ENCODE results near the gene CHRM2. TPM values are rescaled to one million over a fixed set of nuclear protein-coding genes. Genes with fewer than 3 reads are reported as not detected.

Gene CHRM2
- total RNA-seq, 2 donors from 2014 or later, result not detected

DNA sequence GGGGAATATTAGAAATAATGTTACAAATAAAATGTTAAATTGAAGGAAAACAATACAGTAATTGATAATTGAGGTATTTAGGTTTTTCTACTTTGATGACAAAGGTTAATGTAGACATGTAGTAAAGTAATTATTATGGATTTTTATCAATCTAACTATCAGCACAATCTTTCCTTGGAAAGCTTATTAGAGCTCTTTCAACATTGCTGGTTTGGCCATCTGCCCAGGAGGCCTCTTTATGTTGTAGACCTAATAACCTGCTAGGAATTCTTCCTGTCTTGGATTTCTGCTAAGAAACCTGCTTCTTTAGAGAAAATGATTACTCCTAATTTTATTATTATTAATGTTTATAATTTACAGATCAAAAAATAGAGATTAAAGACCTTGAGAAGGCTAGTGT, 78.9 kb downstream of the CHRM2 start:
- intact Hi-C loops (cut with DNase I), result no loop called here

DNA sequence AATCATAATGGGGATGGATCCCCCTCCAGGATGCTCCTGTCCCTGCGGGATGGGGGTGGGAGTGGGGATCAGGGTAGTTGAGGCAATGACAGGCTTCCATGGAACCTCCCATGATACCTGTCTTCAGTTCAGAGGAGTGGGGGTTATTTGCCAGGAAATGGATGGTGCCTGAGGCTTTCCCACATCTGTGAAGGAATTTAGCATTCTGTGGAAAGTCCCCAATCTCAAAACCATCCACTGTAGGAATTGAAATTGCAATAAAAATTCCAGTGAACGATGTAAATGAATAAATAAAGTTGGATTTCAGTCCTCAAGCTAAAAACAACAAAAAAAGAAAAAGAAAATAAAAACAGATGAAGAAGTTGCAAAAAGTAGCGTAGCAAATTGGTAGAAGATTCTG, 81.9 kb downstream of the CHRM2 start:
- DNase-seq (ENCODE audit: low spot score), result no peak
- intact Hi-C loops (cut with DNase I), result no loop called here

More for the DNA sequence above, 78.9 kb downstream of the CHRM2 start:
- no peak for DNase-seq (ENCODE audit: low spot score)

DNA sequence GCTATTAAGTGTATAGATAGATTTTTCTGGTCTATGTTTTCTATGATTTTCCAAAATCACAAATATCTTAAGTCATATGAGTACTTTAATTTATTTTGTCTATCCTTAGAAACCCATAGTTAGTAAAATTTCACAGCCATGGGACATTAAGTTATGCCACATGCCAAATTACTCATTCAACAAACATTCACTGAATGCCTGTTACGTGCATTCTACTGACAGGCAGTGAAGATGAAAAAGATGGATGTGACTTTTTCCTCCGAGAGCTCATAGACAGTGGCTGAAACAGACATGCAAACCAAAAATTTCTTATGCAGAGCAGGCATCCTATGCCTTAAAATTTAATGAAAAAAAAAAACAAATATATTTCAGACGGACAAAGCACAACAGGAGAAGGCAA, 84.9 kb downstream of the CHRM2 start:
- intact Hi-C loops (cut with DNase I), result no loop called here
- no peak for DNase-seq (ENCODE audit: low spot score)

DNA sequence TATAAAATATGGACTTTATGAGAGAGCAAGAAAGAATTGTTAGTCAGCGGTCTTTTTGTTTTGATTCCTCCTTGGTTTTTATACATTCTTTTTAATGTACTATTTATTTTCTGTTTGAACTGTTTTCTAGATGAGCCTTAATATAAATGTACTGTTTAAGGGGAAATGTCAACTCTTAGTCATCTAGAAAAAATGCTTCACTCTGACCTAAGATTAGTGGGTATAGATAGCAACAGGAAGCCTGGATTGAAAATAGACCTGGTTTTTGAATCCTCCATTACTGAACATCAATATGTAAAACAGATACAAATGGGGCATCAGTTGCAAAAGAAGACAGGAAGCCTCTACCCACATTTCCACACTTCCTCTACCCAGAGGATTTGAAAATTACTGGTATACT, 87.8 kb downstream of the CHRM2 start:
- intact Hi-C loops (cut with DNase I), result no loop called here
- no peak for DNase-seq (ENCODE audit: low spot score)

DNA sequence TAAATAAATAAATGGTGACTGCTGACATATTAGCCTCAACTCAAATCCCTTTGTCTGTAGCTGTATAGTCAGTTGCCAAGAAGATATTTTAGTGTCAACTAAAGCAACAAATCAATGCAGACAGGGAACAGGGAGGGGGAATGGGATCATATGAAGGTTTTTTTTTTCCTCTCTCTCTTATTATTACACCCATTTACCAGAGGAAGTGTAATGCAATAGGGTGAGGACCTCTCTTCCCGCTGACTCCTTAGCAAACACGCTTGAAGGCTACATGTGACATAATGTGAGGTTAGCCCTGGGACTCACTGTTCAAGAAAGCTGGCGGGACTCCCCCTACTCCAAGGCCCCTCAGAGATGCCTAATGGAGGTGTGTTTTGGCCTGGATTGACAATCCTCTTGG, 88.2 kb downstream of the CHRM2 start:
- DNase-seq (ENCODE audit: low spot score), result no peak
- intact Hi-C loops (cut with DNase I), result no loop called here

- intact Hi-C loops (cut with DNase I), result no loop called here
- no peak for DNase-seq (ENCODE audit: low spot score)
Measured at GRCh38 chr7:136957391-136957790, 88.9 kb downstream of the CHRM2 start.

GRCh38 chr7:136958016-136958415, 89.6 kb downstream of the CHRM2 start:
- DNase-seq (ENCODE audit: low spot score), result no peak
- intact Hi-C loops (cut with DNase I), result no loop called here

GRCh38 chr7:136964347-136964746, 95.9 kb downstream of the CHRM2 start:
- intact Hi-C loops (cut with DNase I), result no loop called here
- DNase-seq (ENCODE audit: low spot score), result no peak

GRCh38 chr7:136966825-136967224, 98.4 kb downstream of the CHRM2 start:
- DNase-seq (ENCODE audit: low spot score), result no peak
- intact Hi-C loops (cut with DNase I), result no loop called here

DNA sequence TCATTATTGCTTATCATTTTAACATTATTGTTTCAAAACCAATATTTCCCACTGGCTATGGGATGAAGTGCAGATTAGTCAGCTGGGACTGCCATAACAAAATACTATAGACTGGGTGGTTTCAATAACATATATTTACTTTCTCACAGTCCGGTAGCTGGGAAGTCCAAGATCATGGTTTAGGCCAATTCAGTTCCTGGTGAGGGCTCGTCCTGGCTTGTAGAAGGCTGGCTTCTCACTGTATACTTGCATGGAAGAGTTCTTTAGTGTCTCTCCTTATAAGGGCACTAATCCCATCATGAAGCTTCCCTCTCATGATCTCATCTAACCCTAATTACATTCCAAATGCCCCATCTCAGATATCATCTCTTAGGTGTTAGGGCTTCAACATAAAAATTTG, 101.3 kb downstream of the CHRM2 start:
- no peak for DNase-seq (ENCODE audit: low spot score)
- intact Hi-C loops (cut with DNase I), result no loop called here

DNA sequence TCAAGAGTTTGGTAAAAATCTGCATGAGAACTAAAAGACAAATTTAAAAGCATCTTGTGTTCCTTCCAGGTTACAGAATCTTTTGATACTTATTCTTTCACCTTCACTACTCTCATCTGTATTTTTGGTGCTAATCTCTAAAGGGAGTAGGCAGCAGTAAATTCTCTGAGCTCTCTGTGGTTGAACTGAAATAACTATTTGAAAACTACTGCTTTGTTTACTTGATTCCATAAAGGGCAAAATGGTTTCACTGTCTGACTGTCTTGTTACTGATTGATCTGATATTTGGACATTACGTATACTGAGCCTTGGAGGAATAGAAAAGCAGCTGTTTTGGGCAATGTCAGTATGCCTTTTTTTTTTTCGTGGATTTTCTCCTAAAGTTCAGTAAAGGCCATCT, 103.3 kb downstream of the CHRM2 start:
- intact Hi-C loops (cut with DNase I), result no loop called here

DNA sequence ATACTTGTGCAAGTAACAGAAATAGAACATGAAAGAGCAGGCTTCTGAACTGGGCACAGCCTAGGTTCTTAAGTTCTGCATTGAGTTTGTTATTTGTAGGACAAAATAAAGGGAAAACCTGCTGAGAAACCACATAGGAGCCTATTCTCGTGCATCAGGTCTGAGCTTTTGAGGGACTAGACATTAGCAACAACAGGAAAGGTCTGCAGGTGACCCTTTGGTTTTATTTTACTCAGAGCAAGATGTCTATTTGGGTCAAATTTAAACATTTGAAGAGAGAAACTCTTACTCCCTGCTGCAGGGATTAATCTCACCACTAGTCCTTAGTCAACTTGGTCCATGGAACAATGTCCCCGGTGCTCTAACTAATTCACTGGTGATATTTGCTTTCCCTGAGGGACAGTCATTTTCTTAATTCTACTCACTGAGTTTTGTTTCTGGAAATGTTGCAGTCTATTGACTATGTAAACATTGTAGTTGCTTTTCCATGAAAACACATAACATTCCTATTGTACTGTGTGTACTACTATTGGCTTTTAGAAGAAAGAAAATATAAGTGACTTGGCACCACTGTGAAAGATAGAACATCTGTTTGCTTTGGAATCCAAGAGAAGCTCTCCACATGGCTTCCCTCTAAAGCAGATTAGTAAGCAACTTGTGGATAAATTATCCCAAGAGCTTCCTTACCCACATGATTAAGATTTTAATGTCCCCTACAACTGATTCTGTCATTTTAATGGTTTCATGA, 108.2 kb downstream of the CHRM2 start:
- intact Hi-C loops (cut with DNase I), result no loop called here
- DNase-seq (ENCODE audit: low spot score), result no peak

More for the DNA sequence above, 103.3 kb downstream of the CHRM2 start:
- DNase-seq (ENCODE audit: low spot score), result no peak

- DNase-seq (ENCODE audit: low spot score), result no peak
- intact Hi-C loops (cut with DNase I), result no loop called here
Measured at GRCh38 chr7:136993377-136993776, 124.9 kb downstream of the CHRM2 start.

- intact Hi-C loops (cut with DNase I), result no loop called here
- no peak for DNase-seq (ENCODE audit: low spot score)
Measured at GRCh38 chr7:136997735-136998134, 129.3 kb downstream of the CHRM2 start.

GRCh38 chr7:136998495-136998894, 130.0 kb downstream of the CHRM2 start:
- intact Hi-C loops (cut with DNase I), result no loop called here
- no peak for DNase-seq (ENCODE audit: low spot score)

GRCh38 chr7:137000621-137001020, 132.2 kb downstream of the CHRM2 start:
- intact Hi-C loops (cut with DNase I), result no loop called here
- DNase-seq (ENCODE audit: low spot score), result no peak

DNA sequence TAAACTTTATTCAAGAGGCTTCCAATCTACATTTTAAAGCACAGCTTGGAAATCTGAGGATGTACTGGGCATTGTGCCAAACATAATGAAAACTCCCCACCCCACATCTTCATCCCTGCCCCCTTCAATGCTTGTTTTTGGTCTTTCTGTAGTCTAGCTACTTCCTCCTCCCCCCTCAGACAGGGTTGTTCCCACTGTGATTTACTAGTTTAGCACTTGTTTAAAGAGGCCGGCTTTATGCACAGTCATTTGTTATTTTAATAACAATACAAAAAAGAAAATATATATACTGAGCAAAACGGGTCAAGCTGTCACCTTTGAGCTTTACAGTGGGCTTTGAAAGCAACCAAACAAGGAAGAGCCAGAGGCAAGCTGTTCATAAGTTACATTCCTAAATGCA, 132.6 kb downstream of the CHRM2 start:
- intact Hi-C loops (cut with DNase I), result no loop called here
- no peak for DNase-seq (ENCODE audit: low spot score)

GRCh38 chr7:137001478-137001877, 133.0 kb downstream of the CHRM2 start:
- intact Hi-C loops (cut with DNase I), result no loop called here
- DNase-seq (ENCODE audit: low spot score), result no peak

- intact Hi-C loops (cut with DNase I), result no loop called here
- DNase-seq (ENCODE audit: low spot score), result no peak
Measured at GRCh38 chr7:137003086-137003485, 134.6 kb downstream of the CHRM2 start.

DNA sequence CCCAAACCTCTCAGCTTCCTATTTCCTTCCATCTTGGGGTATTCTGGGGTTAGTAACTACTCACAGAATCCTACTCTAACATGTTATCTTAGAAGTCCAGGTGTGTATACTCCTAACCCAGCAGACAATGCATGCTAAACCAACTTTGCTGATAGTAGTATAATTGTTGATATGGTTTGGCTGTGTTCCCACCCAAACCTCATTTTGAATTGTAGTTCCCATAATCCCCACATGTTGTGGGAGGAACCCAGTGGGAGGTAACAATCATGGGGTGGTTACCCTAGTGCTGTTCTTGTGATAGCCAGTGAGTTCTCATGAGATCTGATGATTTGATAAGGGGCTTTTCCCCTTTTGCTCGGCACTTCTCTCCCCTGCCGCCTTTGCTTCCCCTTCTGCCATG, 135.1 kb downstream of the CHRM2 start:
- intact Hi-C loops (cut with DNase I), result no loop called here
- DNase-seq (ENCODE audit: low spot score), result no peak

- no peak for DNase-seq (ENCODE audit: low spot score)
- intact Hi-C loops (cut with DNase I), result no loop called here
Measured at GRCh38 chr7:137005873-137006272, 137.4 kb downstream of the CHRM2 start.

- no peak for DNase-seq (ENCODE audit: low spot score)
- intact Hi-C loops (cut with DNase I), result no loop called here
Measured at GRCh38 chr7:137006293-137006692, 137.8 kb downstream of the CHRM2 start.
